ENCODE data around the gene MYBPC2. TPM values are rescaled to one million over a fixed set of nuclear protein-coding genes. Genes with fewer than 3 reads are reported as not detected.

Gene MYBPC2
- total and polyA plus RNA-seq, 10 donors, result 0.28 to 1.7 (median 0.42) TPM; not detected in 2

DNA sequence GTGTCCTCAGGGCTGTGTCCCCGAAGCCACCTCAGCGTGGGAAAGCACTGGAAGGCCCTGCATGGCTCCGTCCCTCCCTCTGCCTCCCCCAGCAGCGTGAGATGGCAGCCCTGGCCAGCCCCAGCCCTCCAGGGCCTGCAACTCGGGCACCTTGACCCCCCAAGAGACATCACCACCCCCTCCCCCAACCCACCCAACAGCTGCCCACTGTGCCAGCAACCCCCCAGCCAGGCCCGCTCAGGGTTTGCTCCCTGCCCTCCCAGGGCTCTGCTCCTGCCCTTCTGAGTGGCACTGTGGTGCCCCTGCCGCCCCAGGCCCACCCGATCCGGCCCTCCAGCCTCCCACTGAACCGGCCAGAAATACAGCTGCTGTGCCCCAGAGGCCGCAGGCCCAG is 82.5 kb downstream of the MYBPC2 start:
- WGBS, 5 donors, result 56 to 78% (median 75%) methylated on average over 6 to 11 of the region's 11 CpGs
- Histone ChIP-seq H3K4me1 (peaks cover 0 to 16% (median 9%) of the 10 kb centered on the region in 6 donors), H3K4me3 (no peak overlapping the region), H3K9me3 (no peaks in the 10 kb centered on the region), H3K27me3 (replicated peaks in 1 of 7) (peaks cover 0 to 60% (median 5%) of the 10 kb centered on the region in 7 donors), H3K36me3 (no peaks in the 10 kb centered on the region), H3K27ac (no peak overlapping the region)
- no peak for TF ChIP-seq CTCF (IDR thresholded peaks at IDR 0.05 in 8 of 11, conservative IDR thresholded peaks at IDR 0.05 in 3 of 11)
- peak in 1 of 3 donors; percentile 14 for TF ChIP-seq POLR2AphosphoS5 (IDR thresholded peaks at IDR 0.05)
- DNase-seq, result peak; percentile 75
- intact Hi-C loops (cut with DNase I; ENCODE audit: low total_unique reads), result no loop called here

Other genes with a start within 250 kb of the MYBPC2 start
- gene MYH14, start 229.3 kb upstream of the MYBPC2 start, total RNA-seq, result 1 to 10 TPM in 2 of 7 donors, under 1 TPM in 4, not detected in 1; 0.11 to 1.5 (median 0.30) TPM
- under 1 TPM; 0.04 to 0.45 (median 0.08) TPM for gene MYH14, start 229.3 kb upstream of the MYBPC2 start, polyA plus RNA-seq
- gene KCNC3, start 103.5 kb upstream of the MYBPC2 start, total RNA-seq, result 10 to 100 TPM in 2 of 7 donors, 1 to 10 TPM in 5; 2.6 to 20.8 (median 7.1) TPM
- gene KCNC3, start 103.5 kb upstream of the MYBPC2 start, polyA plus RNA-seq, result 1 to 10 TPM in 1 of 3 donors, under 1 TPM in 2; 0.72 to 2.6 (median 0.74) TPM
- 1 to 10 TPM; 1.5 to 3.4 (median 2.3) TPM for gene NAPSA, start 67.3 kb upstream of the MYBPC2 start, total RNA-seq
- gene NAPSA, start 67.3 kb upstream of the MYBPC2 start, polyA plus RNA-seq, result 1 to 10 TPM; 4.5 to 6.4 (median 5.0) TPM
- 10 to 100 TPM; 59.9 to 96.0 (median 84.8) TPM for gene NR1H2, start 56.4 kb upstream of the MYBPC2 start, total RNA-seq
- gene NR1H2, start 56.4 kb upstream of the MYBPC2 start, polyA plus RNA-seq, result 10 to 100 TPM; 53.1 to 75.5 (median 55.8) TPM
- gene POLD1, start 48.5 kb upstream of the MYBPC2 start, total RNA-seq, result 10 to 100 TPM; 26.5 to 39.9 (median 28.2) TPM
- gene POLD1, start 48.5 kb upstream of the MYBPC2 start, polyA plus RNA-seq, result 10 to 100 TPM; 50.9 to 66.6 (median 66.5) TPM
- 10 to 100 TPM; 22.1 to 76.6 (median 34.4) TPM for gene SPIB, start 14.0 kb upstream of the MYBPC2 start, total RNA-seq
- gene SPIB, start 14.0 kb upstream of the MYBPC2 start, polyA plus RNA-seq, result 10 to 100 TPM; 55.5 to 90.5 (median 86.1) TPM
- gene EMC10, start 43.6 kb downstream of the MYBPC2 start, total RNA-seq, result 10 to 100 TPM; 53.0 to 72.6 (median 62.5) TPM
- 10 to 100 TPM; 31.0 to 61.1 (median 50.5) TPM for gene EMC10, start 43.6 kb downstream of the MYBPC2 start, polyA plus RNA-seq
- under 1 TPM in 1 of 7 donors, not detected in 6; 0.61 TPM for gene GARIN5A, start 44.0 kb downstream of the MYBPC2 start, total RNA-seq
- gene GARIN5A, start 44.0 kb downstream of the MYBPC2 start, polyA plus RNA-seq, result 1 to 10 TPM in 1 of 3 donors, under 1 TPM in 2; 0.42 to 1.4 (median 0.48) TPM
- 10 to 100 TPM; 21.4 to 32.1 (median 29.0) TPM for gene JOSD2, start 78.3 kb downstream of the MYBPC2 start, total RNA-seq
- gene JOSD2, start 78.3 kb downstream of the MYBPC2 start, polyA plus RNA-seq, result 10 to 100 TPM; 39.2 to 54.3 (median 42.4) TPM
- gene ASPDH, start 81.0 kb downstream of the MYBPC2 start, total RNA-seq, result not detected
- gene ASPDH, start 81.0 kb downstream of the MYBPC2 start, polyA plus RNA-seq, result not detected
- gene LRRC4B, start 135.5 kb downstream of the MYBPC2 start, total RNA-seq, result 1 to 10 TPM in 4 of 7 donors, under 1 TPM in 3; 0.20 to 2.3 (median 1.0) TPM
- gene LRRC4B, start 135.5 kb downstream of the MYBPC2 start, polyA plus RNA-seq, result 1 to 10 TPM in 1 of 3 donors, under 1 TPM in 2; 0.30 to 1.0 (median 0.90) TPM
- under 1 TPM in 3 of 7 donors, not detected in 4; 0.28 to 0.51 (median 0.32) TPM for gene SYT3, start 207.0 kb downstream of the MYBPC2 start, total RNA-seq
- gene SYT3, start 207.0 kb downstream of the MYBPC2 start, polyA plus RNA-seq, result under 1 TPM; 0.02 to 0.20 (median 0.06) TPM
- gene C19orf81, start 216.6 kb downstream of the MYBPC2 start, total RNA-seq, result not detected
- gene C19orf81, start 216.6 kb downstream of the MYBPC2 start, polyA plus RNA-seq, result not detected

Data from spleen (tissue), 11 donors.